Measurements from ENCODE around the gene AHSG. TPM values are rescaled to one million over a fixed set of nuclear protein-coding genes. Genes with fewer than 3 reads are reported as not detected.

AHSG gene
- total and polyA plus RNA-seq, 3 experiments from 2014 or later = not detected

DNA sequence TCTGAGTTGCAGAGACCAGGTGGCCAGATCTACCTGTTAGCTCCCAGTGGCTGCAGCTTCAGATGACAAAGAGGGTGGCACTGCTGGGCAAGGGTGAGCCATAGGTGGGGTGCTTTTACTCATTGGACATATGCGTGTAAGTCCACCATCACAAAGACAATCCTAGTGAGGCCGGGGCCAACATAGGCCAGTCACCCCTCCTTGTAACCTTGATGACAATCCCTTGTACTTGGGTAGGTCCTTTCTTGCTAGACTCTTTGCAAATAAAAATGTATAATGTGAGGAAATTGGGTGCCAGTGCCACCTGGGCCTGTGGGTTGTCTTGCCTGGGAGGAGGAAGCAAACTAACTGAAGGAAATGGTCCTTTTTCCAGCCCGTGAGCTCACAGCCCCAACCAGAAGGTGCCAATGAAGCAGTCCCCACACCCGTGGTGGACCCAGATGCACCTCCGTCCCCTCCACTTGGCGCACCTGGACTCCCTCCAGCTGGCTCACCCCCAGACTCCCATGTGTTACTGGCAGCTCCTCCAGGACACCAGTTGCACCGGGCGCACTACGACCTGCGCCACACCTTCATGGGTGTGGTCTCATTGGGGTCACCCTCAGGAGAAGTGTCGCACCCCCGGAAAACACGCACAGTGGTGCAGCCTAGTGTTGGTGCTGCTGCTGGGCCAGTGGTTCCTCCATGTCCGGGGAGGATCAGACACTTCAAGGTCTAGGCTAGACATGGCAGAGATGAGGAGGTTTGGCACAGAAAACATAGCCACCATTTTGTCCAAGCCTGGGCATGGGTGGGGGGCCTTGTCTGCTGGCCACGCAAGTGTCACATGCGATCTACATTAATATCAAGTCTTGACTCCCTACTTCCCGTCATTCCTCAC is 7.6 kb downstream of the AHSG start:
- Histone ChIP-seq H3K4me3 (ENCODE audit: low read length) (no peak overlapping the region), H3K36me3 (ENCODE audit: insufficient read depth, low read length) (no peaks in the 10 kb centered on the region), H3K27ac (ENCODE audit: low read depth, low read length) (no peak overlapping the region), H3K9me3 (ENCODE audit: low read length) (no peaks in the 10 kb centered on the region), H3K27me3 (ENCODE audit: insufficient read depth, low read length, poor library complexity, severe bottlenecking) (peaks cover 8% of the 10 kb centered on the region), H3K4me1 (ENCODE audit: insufficient read depth, low read length) (peaks cover 5% of the 10 kb centered on the region)
- no peak overlapping the region for H3K27ac Mint-ChIP-seq
- ChIA-PET POLR2A (interaction anchor here (0.7 kb wide), 1 partner anchor 162 kb away, joined by 3 read pairs; no protein-coding TSS in a partner anchor), CTCF (interaction anchor here (1.0 kb wide), 1 partner anchor 362 kb away, joined by 3 read pairs; no protein-coding TSS in a partner anchor)
- H3K4me1 Mint-ChIP-seq = peaks cover 7 to 15% (median 12%) of the 10 kb centered on the region in 3 donors
- no peak for DNase-seq
- H3K27me3 Mint-ChIP-seq = peaks cover 15 to 32% of the 10 kb centered on the region in 2 donors
- no peaks in the 10 kb centered on the region for H3K36me3 Mint-ChIP-seq
- no peak overlapping the region for H3K4me3 Mint-ChIP-seq
- H3K9me3 Mint-ChIP-seq = no peaks in the 10 kb centered on the region

DNA sequence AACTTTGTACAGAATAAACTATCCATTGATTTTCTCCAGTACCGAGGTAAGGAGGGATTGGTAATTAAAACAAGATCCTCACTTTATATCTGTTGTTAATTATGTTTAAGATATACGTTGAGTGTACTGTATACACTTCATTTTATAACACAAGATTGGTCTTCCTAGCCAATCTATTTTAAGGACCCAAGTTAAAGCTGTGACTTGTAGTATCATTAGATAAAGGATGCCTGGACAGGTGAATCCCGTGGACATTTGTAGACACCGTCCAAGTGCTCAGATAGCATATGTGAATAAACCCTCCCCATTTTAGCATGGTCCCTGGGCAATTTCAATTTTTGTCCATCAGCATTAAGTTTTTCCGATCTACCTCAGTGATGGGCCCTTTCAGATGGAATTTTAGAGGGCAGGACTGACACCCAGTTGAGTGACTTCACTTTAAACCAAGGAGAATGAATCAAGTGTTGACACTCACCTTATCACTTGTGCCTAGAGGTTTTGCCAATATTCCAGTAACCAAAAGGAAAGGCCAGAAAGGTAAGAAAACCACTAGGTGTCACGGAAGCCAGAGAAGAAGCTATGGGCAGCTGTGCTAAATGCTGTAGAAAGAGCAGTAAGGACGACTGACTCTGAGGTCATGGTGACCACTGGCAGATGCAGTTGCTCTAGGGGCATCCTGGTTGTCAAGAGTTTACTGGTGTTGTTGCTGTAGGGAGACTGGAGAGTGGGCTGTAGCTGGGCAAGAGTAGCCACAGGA is 9.2 kb downstream of the AHSG start:
- H3K9me3 Mint-ChIP-seq = no peaks in the 10 kb centered on the region
- H3K27ac Mint-ChIP-seq = no peak overlapping the region
- Histone ChIP-seq H3K27me3 (ENCODE audit: insufficient read depth, low read length, poor library complexity, severe bottlenecking) (peaks cover 8% of the 10 kb centered on the region), H3K27ac (ENCODE audit: low read depth, low read length) (no peak overlapping the region), H3K4me3 (ENCODE audit: low read length) (no peak overlapping the region), H3K9me3 (ENCODE audit: low read length) (no peaks in the 10 kb centered on the region), H3K4me1 (ENCODE audit: insufficient read depth, low read length) (peaks cover 5% of the 10 kb centered on the region), H3K36me3 (ENCODE audit: insufficient read depth, low read length) (no peaks in the 10 kb centered on the region)
- peaks cover 3 to 8% (median 6%) of the 10 kb centered on the region in 3 donors for H3K4me1 Mint-ChIP-seq
- no peak for DNase-seq
- ChIA-PET POLR2A (no interaction called here), CTCF (interaction anchor here (0.9 kb wide), 1 partner anchor 639 kb away, joined by 4 read pairs; no protein-coding TSS in a partner anchor)
- H3K36me3 Mint-ChIP-seq = no peaks in the 10 kb centered on the region
- H3K27me3 Mint-ChIP-seq = peaks cover 13 to 32% of the 10 kb centered on the region in 2 donors
- H3K4me3 Mint-ChIP-seq = no peak overlapping the region

DNA sequence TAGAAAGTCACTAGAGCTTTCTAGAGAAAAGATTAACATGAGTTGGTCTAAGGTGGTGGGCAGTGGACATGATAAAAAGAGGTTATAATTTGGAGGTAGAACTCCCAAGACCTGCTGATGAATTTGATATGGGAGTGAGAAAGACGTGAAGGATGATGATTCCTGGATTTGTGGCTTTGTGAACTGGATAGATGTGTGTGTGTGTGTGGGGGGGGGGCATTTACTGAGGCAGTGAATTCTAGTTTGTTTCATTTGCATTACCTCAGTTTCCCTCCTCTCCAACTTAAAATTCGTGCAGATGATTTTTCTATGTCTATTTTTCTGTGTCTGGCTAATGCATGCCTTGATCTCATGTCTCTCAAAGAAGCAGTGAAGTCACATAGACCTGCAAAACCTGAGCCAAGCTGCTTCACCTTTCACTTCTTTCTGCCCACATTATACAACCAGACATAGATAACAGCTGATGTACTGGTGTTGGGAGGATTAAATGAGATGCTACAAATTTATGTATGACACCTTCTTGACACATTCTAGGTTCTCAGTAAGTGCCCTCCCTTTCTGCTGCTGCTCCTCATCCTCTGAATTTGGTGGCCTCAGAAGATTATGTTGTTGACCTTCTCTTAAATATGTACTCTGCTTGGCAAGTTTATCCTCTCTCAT is 9.9 kb downstream of the AHSG start:
- Mint-ChIP-seq H3K9me3 (no peaks in the 10 kb centered on the region), H3K36me3 (no peaks in the 10 kb centered on the region), H3K4me1 (peaks cover 0 to 3% (median 0%) of the 10 kb centered on the region in 3 donors), H3K27ac (no peak overlapping the region), H3K4me3 (no peak overlapping the region), H3K27me3 (peaks cover 10 to 28% of the 10 kb centered on the region in 2 donors)
- CTCF ChIA-PET = interaction anchor here (1.0 kb wide), 1 partner anchor 8 kb away, joined by 3 read pairs; no protein-coding TSS in a partner anchor
- H3K4me3 ChIP-seq (ENCODE audit: low read length) = no peak overlapping the region
- POLR2A ChIA-PET = no interaction called here
- H3K36me3 ChIP-seq (ENCODE audit: insufficient read depth, low read length) = no peaks in the 10 kb centered on the region
- H3K9me3 ChIP-seq (ENCODE audit: low read length) = no peaks in the 10 kb centered on the region
- H3K27me3 ChIP-seq (ENCODE audit: insufficient read depth, low read length, poor library complexity, severe bottlenecking) = peaks cover 3% of the 10 kb centered on the region
- H3K27ac ChIP-seq (ENCODE audit: low read depth, low read length) = no peak overlapping the region
- no peaks in the 10 kb centered on the region for H3K4me1 ChIP-seq (ENCODE audit: insufficient read depth, low read length)
- DNase-seq = no peak

DNA sequence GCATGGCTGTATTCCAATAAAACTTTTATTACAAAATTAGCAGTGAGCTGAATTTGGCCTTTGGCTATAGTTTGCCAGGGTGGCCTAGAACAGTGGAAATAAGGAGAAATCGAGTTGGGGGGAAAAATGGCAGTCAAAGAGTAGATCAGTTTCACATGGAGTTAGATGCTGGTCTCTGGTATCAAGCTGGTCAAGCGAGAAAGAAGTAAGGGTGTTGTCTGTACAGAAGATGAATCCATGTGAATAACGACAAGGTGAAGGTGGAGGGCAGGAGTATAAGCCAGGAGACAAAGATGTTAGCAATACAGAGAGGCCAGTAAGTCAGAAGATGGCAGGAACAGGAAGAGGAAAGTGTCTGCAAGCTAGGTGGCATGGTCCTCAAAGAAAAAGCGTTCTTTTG is 11.7 kb downstream of the AHSG start:
- POLR2A ChIA-PET = no interaction called here
- Histone ChIP-seq H3K9me3 (ENCODE audit: low read length) (no peaks in the 10 kb centered on the region), H3K27ac (ENCODE audit: low read depth, low read length) (no peak overlapping the region), H3K4me3 (ENCODE audit: low read length) (no peak overlapping the region), H3K27me3 (ENCODE audit: insufficient read depth, low read length, poor library complexity, severe bottlenecking) (no peaks in the 10 kb centered on the region), H3K4me1 (ENCODE audit: insufficient read depth, low read length) (no peaks in the 10 kb centered on the region), H3K36me3 (ENCODE audit: insufficient read depth, low read length) (no peaks in the 10 kb centered on the region)
- H3K4me3 Mint-ChIP-seq = no peak overlapping the region
- peaks cover 4 to 23% of the 10 kb centered on the region in 2 donors for H3K27me3 Mint-ChIP-seq
- H3K4me1 Mint-ChIP-seq = no peaks in the 10 kb centered on the region
- no peak overlapping the region for H3K27ac Mint-ChIP-seq
- H3K9me3 Mint-ChIP-seq = no peaks in the 10 kb centered on the region
- no peaks in the 10 kb centered on the region for H3K36me3 Mint-ChIP-seq
- no peak for DNase-seq
- CTCF ChIA-PET = interaction anchor here (0.7 to 1.1 kb wide), 2 partner anchors 9 to 11 kb away, joined by 3 read pairs; no protein-coding TSS in a partner anchor

DNA sequence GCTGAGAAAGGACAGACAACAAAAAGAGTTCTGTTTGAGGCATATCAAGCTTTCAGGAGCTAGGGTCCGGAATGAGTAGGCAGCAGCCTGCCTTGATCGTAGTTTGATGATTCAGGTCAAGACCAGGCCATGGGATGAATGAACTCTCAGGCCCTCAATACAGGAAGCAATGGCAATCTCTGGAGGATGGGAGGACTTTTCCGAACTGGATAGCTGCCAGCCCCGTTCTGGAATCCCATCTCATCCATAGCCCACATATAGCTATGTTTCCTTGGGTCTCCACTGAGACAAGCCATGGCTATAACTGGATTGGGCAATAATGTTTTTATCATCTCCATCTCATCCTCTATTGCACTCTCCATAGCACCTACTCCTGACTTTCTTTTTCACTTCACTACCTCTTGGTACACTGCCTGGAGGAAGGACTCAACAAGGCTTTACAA is 12.8 kb downstream of the AHSG start:
- H3K4me1 Mint-ChIP-seq = no peaks in the 10 kb centered on the region
- ChIA-PET CTCF (interaction anchor here (1.1 to 2.1 kb wide), 2 partner anchors 8 to 10 kb away, joined by 3 to 14 read pairs; no protein-coding TSS in a partner anchor), POLR2A (no interaction called here)
- H3K27me3 Mint-ChIP-seq = peaks cover 3 to 28% of the 10 kb centered on the region in 2 donors
- Histone ChIP-seq H3K27me3 (ENCODE audit: insufficient read depth, low read length, poor library complexity, severe bottlenecking) (no peaks in the 10 kb centered on the region), H3K9me3 (ENCODE audit: low read length) (no peaks in the 10 kb centered on the region), H3K36me3 (ENCODE audit: insufficient read depth, low read length) (no peaks in the 10 kb centered on the region), H3K4me3 (ENCODE audit: low read length) (no peak overlapping the region), H3K27ac (ENCODE audit: low read depth, low read length) (no peak overlapping the region), H3K4me1 (ENCODE audit: insufficient read depth, low read length) (no peaks in the 10 kb centered on the region)
- H3K36me3 Mint-ChIP-seq = no peaks in the 10 kb centered on the region
- DNase-seq = no peak
- H3K4me3 Mint-ChIP-seq = no peak overlapping the region
- no peak overlapping the region for H3K27ac Mint-ChIP-seq
- no peaks in the 10 kb centered on the region for H3K9me3 Mint-ChIP-seq

DNA sequence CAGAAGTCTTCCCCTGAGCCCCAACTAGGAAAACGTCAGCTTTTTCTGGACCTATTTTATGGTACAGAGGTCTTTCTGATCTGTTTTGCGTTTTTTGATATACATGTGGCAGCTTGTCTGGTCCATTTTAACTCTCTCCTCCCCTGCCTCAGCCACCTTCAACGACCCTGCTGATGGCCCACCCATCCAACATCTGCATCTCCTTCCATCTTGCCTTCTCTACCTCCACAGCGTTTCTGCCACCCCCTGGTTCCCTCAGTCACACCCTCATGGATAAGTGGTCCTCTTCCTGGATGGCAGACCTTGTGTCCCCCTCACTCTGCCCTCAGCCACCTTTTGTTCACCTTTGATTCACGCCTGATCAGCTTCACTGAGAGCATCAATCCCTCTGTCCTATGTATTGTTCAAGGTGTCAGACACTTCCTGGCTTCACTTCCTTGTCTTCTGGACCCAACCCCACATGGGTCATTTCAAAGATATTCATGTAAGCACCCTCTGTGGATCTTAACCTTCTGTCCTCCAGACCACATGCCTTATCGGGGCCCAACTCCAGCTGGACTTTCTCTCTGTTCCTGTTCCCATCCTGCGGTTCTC is 13.5 kb downstream of the AHSG start:
- H3K36me3 Mint-ChIP-seq = no peaks in the 10 kb centered on the region
- H3K4me1 ChIP-seq (ENCODE audit: insufficient read depth, low read length) = no peaks in the 10 kb centered on the region
- no peak overlapping the region for H3K27ac ChIP-seq (ENCODE audit: low read depth, low read length)
- no peaks in the 10 kb centered on the region for H3K27me3 ChIP-seq (ENCODE audit: insufficient read depth, low read length, poor library complexity, severe bottlenecking)
- peaks cover 1 to 29% of the 10 kb centered on the region in 2 donors for H3K27me3 Mint-ChIP-seq
- ChIA-PET CTCF (interaction anchor here (2.1 kb wide), 1 partner anchor 9 kb away, joined by 14 read pairs; no protein-coding TSS in a partner anchor), POLR2A (no interaction called here)
- H3K4me3 Mint-ChIP-seq = no peak overlapping the region
- H3K4me1 Mint-ChIP-seq = no peaks in the 10 kb centered on the region
- no peak overlapping the region for H3K4me3 ChIP-seq (ENCODE audit: low read length)
- no peaks in the 10 kb centered on the region for H3K9me3 Mint-ChIP-seq
- no peak for DNase-seq
- no peaks in the 10 kb centered on the region for H3K9me3 ChIP-seq (ENCODE audit: low read length)
- no peak overlapping the region for H3K27ac Mint-ChIP-seq
- no peaks in the 10 kb centered on the region for H3K36me3 ChIP-seq (ENCODE audit: insufficient read depth, low read length)

DNA sequence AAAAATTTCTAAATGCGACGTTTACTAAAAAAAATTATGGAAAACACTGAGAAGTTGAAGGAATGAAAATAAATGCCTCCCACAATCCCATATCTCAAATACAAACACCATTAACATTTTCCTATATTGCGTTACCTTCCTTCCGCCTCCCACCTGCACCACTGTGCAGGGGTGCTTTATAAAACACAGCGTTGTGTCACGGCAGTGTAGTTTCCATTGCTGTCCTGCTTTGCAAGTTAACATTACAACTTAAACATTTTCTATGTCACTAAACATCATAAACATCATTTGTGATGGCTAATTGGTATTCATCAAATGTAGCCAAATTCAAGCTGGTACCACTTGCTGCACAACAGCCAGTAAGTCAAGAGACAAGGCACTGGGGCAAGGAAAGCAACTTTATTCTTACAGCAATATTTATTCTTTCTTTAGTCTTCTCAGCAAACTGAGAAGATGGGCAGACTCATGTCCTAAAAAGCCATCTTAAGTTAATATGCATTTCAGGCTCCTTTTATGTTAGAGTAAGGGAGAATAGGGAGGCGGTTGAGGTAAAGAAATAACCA is 15.1 kb downstream of the AHSG start:
- ChIA-PET CTCF (no interaction called here), POLR2A (no interaction called here)
- H3K36me3 ChIP-seq (ENCODE audit: insufficient read depth, low read length) = no peaks in the 10 kb centered on the region
- no peaks in the 10 kb centered on the region for H3K9me3 ChIP-seq (ENCODE audit: low read length)
- Mint-ChIP-seq H3K27me3 (peaks cover 1 to 19% of the 10 kb centered on the region in 2 donors), H3K4me1 (no peaks in the 10 kb centered on the region), H3K9me3 (no peaks in the 10 kb centered on the region), H3K4me3 (no peak overlapping the region), H3K27ac (no peak overlapping the region), H3K36me3 (no peaks in the 10 kb centered on the region)
- no peak overlapping the region for H3K27ac ChIP-seq (ENCODE audit: low read depth, low read length)
- no peaks in the 10 kb centered on the region for H3K27me3 ChIP-seq (ENCODE audit: insufficient read depth, low read length, poor library complexity, severe bottlenecking)
- no peak overlapping the region for H3K4me3 ChIP-seq (ENCODE audit: low read length)
- no peak for DNase-seq
- H3K4me1 ChIP-seq (ENCODE audit: insufficient read depth, low read length) = no peaks in the 10 kb centered on the region

All from CD8-positive, alpha-beta memory T cell (primary cell).